Stimulated activated CD4-positive, alpha-beta T cell treated with anti-CD3 and anti-CD28 coated beads, Interleukin-15, amount 100 ng/mL, for 48 hours (primary cell): Measurements from ENCODE around the gene PPFIBP1.

Experiments used
- DNase-seq, 2 donors: peaks; one replicate each; pipeline ENCODE4 v3.0.0-alpha.2; 2020; ENCODE audit warnings: low read depth in 2 of 2

PPFIBP1 gene

GRCh38 chr12:27523642-27524493 lies at the start of gene PPFIBP1:
PPFIBP1 (plus strand) TSS chr12:27524206; CDS start chr12:27633397, 109,191 bp downstream.
- peak; percentile 92 to 98 for DNase-seq

GRCh38 chr12:27474344-27474743 lies 49.7 kb upstream of the PPFIBP1 start:
- DNase-seq, result no peak

GRCh38 chr12:27477049-27477448 lies 47.0 kb upstream of the PPFIBP1 start:
- no peak for DNase-seq

- DNase-seq, result no peak
Measured at GRCh38 chr12:27478949-27479348, 45.1 kb upstream of the PPFIBP1 start.

GRCh38 chr12:27480016-27480415 lies 44.0 kb upstream of the PPFIBP1 start:
- DNase-seq, result no peak

GRCh38 chr12:27486961-27487360 lies 37.0 kb upstream of the PPFIBP1 start:
- no peak for DNase-seq

GRCh38 chr12:27488479-27488878 lies 35.5 kb upstream of the PPFIBP1 start:
- no peak for DNase-seq

- no peak for DNase-seq
Measured at GRCh38 chr12:27491226-27491625, 32.8 kb upstream of the PPFIBP1 start.

- DNase-seq, result no peak
Measured at GRCh38 chr12:27493260-27493940, 30.6 kb upstream of the PPFIBP1 start.

GRCh38 chr12:27497446-27497845 lies 26.6 kb upstream of the PPFIBP1 start:
- no peak for DNase-seq

- DNase-seq, result peak in 1 of 2 donors; percentile 3
Measured at GRCh38 chr12:27498149-27498548, 25.9 kb upstream of the PPFIBP1 start.

GRCh38 chr12:27498761-27499160 lies 25.2 kb upstream of the PPFIBP1 start:
- DNase-seq, result no peak

GRCh38 chr12:27499377-27499776 lies 24.6 kb upstream of the PPFIBP1 start:
- no peak for DNase-seq

- no peak for DNase-seq
Measured at GRCh38 chr12:27500546-27500945, 23.5 kb upstream of the PPFIBP1 start.

- no peak for DNase-seq
Measured at GRCh38 chr12:27502021-27502435, 22.0 kb upstream of the PPFIBP1 start.

- no peak for DNase-seq
Measured at GRCh38 chr12:27504507-27504906, 19.5 kb upstream of the PPFIBP1 start.

- no peak for DNase-seq
Measured at GRCh38 chr12:27505109-27505508, 18.9 kb upstream of the PPFIBP1 start.

GRCh38 chr12:27505761-27506160 lies 18.2 kb upstream of the PPFIBP1 start:
- no peak for DNase-seq

- no peak for DNase-seq
Measured at GRCh38 chr12:27506645-27507189, 17.3 kb upstream of the PPFIBP1 start.

GRCh38 chr12:27508736-27509431 lies 15.1 kb upstream of the PPFIBP1 start:
- DNase-seq, result no peak

- no peak for DNase-seq
Measured at GRCh38 chr12:27511031-27511722, 12.8 kb upstream of the PPFIBP1 start.

- no peak for DNase-seq
Measured at GRCh38 chr12:27511723-27512045, 12.3 kb upstream of the PPFIBP1 start.
